GM12874 (cell line): ENCODE data around the gene ZC3H13.

Experiments
- CTCF ChIP-seq: IDR thresholded peaks from 2 replicates; pipeline ENCODE4 v1.5.1; 2011; ENCODE audit warnings: low read depth, mild to moderate bottlenecking, control low read depth, low read length, moderate library complexity; ENCODE audit not compliant: insufficient read depth

Gene ZC3H13

GRCh38 chr13:46059405-46059804 lies 6.9 kb upstream of the ZC3H13 start:
- TF ChIP-seq CTCF = no peak

- TF ChIP-seq CTCF = no peak
These were observed 5.7 kb upstream of the ZC3H13 start for GRCh38 chr13:46058268-46058667.

- TF ChIP-seq CTCF = no peak
These were observed 4.9 kb upstream of the ZC3H13 start for GRCh38 chr13:46057256-46058015.

- TF ChIP-seq CTCF = no peak
These were observed 841 bp upstream of the ZC3H13 start for GRCh38 chr13:46053162-46054012.

- no peak for TF ChIP-seq CTCF
These were observed 603 bp downstream of the ZC3H13 start for GRCh38 chr13:46051968-46052318.

GRCh38 chr13:46050771-46051170 lies 1.8 kb downstream of the ZC3H13 start:
- no peak for TF ChIP-seq CTCF

- TF ChIP-seq CTCF = no peak
These were observed 7.1 kb downstream of the ZC3H13 start for GRCh38 chr13:46045424-46045823.
